DOHH2 (cell line): ENCODE results near the gene FNIP1.
"Not testable (repeated sequence)": the region's sequence is repeated elsewhere in the genome, so short reads cannot be mapped to it uniquely, and the experiment has no call there.

Experiments used
- H3F3A ChIP-seq: fragments of 200-600 bp; sonication (generic), shearing (Covaris generic); 2 replicates; pipeline ENCODE4 v1.6.0; 2016; ENCODE audit warnings: antibody characterized with exemption, mild to moderate bottlenecking; ENCODE audit not compliant: control insufficient read depth, insufficient read depth
- H3K27ac ChIP-seq: fragments of 200-600 bp; sonication (generic); 2 replicates; pipeline ENCODE4 v1.5.1; 2014; ENCODE audit warnings: low read depth, mild to moderate bottlenecking, low read length, moderate library complexity
- H3K27me3 ChIP-seq: fragments of 200-600 bp; sonication (generic); 2 replicates; pipeline ENCODE4 v1.6.1; 2014; ENCODE audit warnings: mild to moderate bottlenecking, low read length, mixed read lengths; ENCODE audit not compliant: control insufficient read depth
- H3K36me3 ChIP-seq: fragments of 200-600 bp; sonication (generic); 2 replicates; pipeline ENCODE4 v1.6.1; 2014; ENCODE audit warnings: mild to moderate bottlenecking, low read length, moderate library complexity, mixed read lengths; ENCODE audit not compliant: control insufficient read depth
- H3K4me1 ChIP-seq: fragments of 200-600 bp; sonication (generic); 2 replicates; pipeline ENCODE4 v1.6.1; 2014; ENCODE audit warnings: mild to moderate bottlenecking, low read length, mixed read lengths; ENCODE audit not compliant: control insufficient read depth
- H3K4me2 ChIP-seq: fragments of 200-600 bp; sonication (generic); 2 replicates; pipeline ENCODE4 v1.6.0; 2014; ENCODE audit warnings: mild to moderate bottlenecking, low read length, moderate library complexity
- H3K4me3 ChIP-seq: fragments of 200-600 bp; sonication (generic); 2 replicates; pipeline ENCODE4 v1.5.1; 2014; ENCODE audit warnings: mild to moderate bottlenecking, low read length, mixed read lengths
- H3K79me2 ChIP-seq: fragments of 200-600 bp; sonication (generic); 2 replicates; pipeline ENCODE4 v1.6.1; 2014; ENCODE audit warnings: mild to moderate bottlenecking, low read length, mixed read lengths; ENCODE audit not compliant: control insufficient read depth
- H3K9me2 ChIP-seq: fragments of 200-600 bp; sonication (generic); replicated peaks from 2 replicates; pipeline ENCODE4 v1.6.1; 2014; ENCODE audit warnings: mild to moderate bottlenecking, low read length, mixed read lengths; ENCODE audit not compliant: control insufficient read depth
- H3K9me3 ChIP-seq: fragments of 200-600 bp; sonication (generic); 2 replicates; pipeline ENCODE4 v1.6.1; 2014; ENCODE audit warnings: antibody characterized with exemption, low read length, mixed read lengths; ENCODE audit not compliant: control insufficient read depth, insufficient read depth
- H4K20me1 ChIP-seq: fragments of 200-600 bp; sonication (generic); 2 replicates; pipeline ENCODE4 v1.6.0; 2014; ENCODE audit warnings: low read depth, mild to moderate bottlenecking, antibody characterized with exemption, low read length, moderate library complexity; ENCODE audit not compliant: control insufficient read depth, insufficient read depth
- EZH2phosphoT487 ChIP-seq: fragments of 200-600 bp; sonication (generic); IDR thresholded peaks from 2 replicates; pipeline ENCODE4 v1.6.1; 2017; ENCODE audit warnings: borderline replicate concordance, mild to moderate bottlenecking, antibody characterized with exemption, low read length, moderate library complexity, mixed read lengths
- TF ChIP-seq, protein P1 (sequence below): fragments of 200-600 bp; sonication (generic); IDR thresholded peaks from one replicate; pipeline ENCODE4 v1.5.1; 2014; ENCODE audit warnings: antibody characterized with exemption, mild to moderate bottlenecking, low read depth, low read length; ENCODE audit not compliant: poor library complexity, severe bottlenecking

FNIP1 gene

DNA sequence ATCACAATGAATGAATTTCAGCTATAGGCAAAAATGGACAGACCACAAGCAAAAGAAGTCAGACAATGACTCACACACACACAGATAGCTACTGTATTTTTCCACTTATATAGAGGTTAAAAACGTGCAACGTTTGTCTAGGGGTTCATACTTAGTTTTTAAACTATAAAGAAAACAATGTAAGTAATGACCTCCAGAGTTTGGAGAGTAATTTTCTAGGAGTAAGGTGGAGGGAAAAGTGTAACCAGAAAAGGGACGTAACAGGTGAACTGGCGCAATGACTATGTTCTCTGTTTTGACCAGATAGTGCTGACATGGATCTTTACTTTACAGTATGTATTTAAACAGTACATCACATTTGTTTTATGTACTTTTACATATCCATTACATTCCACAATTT is 51.1 kb downstream of the FNIP1 start:
- Histone ChIP-seq H4K20me1 (peaks cover 3% of the 10 kb centered on the region; the same call in 1 of the 2 replicates), H3K4me2 (no peak overlapping the region), H3F3A (no peaks in the 10 kb centered on the region), H3K79me2 (peaks cover 38% of the 10 kb centered on the region), H3K27me3 (no peaks in the 10 kb centered on the region), H3K36me3 (peaks cover 24% of the 10 kb centered on the region), H3K4me3 (no peak overlapping the region), H3K9me3 (no peaks in the 10 kb centered on the region), H3K4me1 (peaks cover 4% of the 10 kb centered on the region; the same call in 1 of the 2 replicates), H3K27ac (no peak overlapping the region), H3K9me2 (no peaks in the 10 kb centered on the region)
- TF ChIP-seq, protein P1, sequence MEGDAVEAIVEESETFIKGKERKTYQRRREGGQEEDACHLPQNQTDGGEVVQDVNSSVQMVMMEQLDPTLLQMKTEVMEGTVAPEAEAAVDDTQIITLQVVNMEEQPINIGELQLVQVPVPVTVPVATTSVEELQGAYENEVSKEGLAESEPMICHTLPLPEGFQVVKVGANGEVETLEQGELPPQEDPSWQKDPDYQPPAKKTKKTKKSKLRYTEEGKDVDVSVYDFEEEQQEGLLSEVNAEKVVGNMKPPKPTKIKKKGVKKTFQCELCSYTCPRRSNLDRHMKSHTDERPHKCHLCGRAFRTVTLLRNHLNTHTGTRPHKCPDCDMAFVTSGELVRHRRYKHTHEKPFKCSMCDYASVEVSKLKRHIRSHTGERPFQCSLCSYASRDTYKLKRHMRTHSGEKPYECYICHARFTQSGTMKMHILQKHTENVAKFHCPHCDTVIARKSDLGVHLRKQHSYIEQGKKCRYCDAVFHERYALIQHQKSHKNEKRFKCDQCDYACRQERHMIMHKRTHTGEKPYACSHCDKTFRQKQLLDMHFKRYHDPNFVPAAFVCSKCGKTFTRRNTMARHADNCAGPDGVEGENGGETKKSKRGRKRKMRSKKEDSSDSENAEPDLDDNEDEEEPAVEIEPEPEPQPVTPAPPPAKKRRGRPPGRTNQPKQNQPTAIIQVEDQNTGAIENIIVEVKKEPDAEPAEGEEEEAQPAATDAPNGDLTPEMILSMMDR: no peak
- no peak for TF ChIP-seq EZH2phosphoT487

DNA sequence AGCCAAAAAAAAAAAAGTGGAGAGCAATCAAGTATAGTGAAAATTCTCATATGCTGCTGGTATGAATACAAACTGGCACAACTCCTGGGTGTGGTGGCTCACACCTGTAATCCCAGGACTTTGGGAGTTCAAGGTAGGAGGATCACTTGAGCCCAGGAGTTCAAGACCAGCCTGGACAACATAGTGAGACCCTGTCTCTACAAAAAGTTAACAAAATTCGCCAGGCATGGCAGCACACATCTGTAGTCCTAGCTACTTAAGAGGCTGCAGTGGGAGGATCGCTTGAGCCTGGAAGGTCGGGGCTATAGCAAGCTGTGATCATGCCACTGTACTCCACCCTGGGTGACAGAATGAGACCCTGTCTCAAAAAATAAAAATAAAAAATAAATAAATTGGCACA is 51.7 kb downstream of the FNIP1 start:
- H3K27ac ChIP-seq: no peak overlapping the region
- peaks cover 3% of the 10 kb centered on the region; the same call in 1 of the 2 replicates for H4K20me1 ChIP-seq
- H3K4me2 ChIP-seq: no peak overlapping the region
- peaks cover 28% of the 10 kb centered on the region for H3K36me3 ChIP-seq
- H3K9me3 ChIP-seq: no peaks in the 10 kb centered on the region
- no peaks in the 10 kb centered on the region for H3K27me3 ChIP-seq
- no peaks in the 10 kb centered on the region for H3F3A ChIP-seq
- no peak overlapping the region for H3K4me3 ChIP-seq
- peaks cover 4% of the 10 kb centered on the region; the same call in 1 of the 2 replicates for H3K4me1 ChIP-seq
- no peak for TF ChIP-seq EZH2phosphoT487
- TF ChIP-seq, protein P1: no peak
- no peaks in the 10 kb centered on the region for H3K9me2 ChIP-seq
- H3K79me2 ChIP-seq: peaks cover 33% of the 10 kb centered on the region

DNA sequence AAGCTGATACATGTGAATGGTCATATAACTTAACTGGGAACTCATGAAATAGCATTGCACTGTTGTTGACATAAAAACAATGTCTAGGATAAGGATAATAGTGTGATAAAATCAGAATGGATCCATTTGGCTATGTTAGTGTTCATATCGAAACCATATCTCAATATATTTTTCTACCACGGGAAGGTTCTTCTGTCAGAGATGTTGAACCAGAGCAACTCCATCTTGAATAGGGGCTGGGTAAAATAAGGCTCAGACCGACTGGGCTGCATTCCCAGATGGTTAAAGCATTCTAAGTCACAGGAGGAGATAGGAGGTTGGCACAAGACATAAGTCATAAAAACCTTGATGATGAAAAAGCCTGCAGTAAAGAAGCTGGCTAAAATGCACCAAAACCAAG is 56.3 kb downstream of the FNIP1 start:
- Histone ChIP-seq H3K27ac (no peak overlapping the region), H3K4me1 (no peaks in the 10 kb centered on the region), H3K9me2 (no peaks in the 10 kb centered on the region), H3K79me2 (no peaks in the 10 kb centered on the region), H3K27me3 (no peaks in the 10 kb centered on the region), H3F3A (no peaks in the 10 kb centered on the region), H3K4me3 (no peak overlapping the region), H3K36me3 (peaks cover 34% of the 10 kb centered on the region), H3K9me3 (no peaks in the 10 kb centered on the region), H4K20me1 (no peaks in the 10 kb centered on the region), H3K4me2 (no peak overlapping the region)
- TF ChIP-seq, protein P1: no peak
- no peak for TF ChIP-seq EZH2phosphoT487

DNA sequence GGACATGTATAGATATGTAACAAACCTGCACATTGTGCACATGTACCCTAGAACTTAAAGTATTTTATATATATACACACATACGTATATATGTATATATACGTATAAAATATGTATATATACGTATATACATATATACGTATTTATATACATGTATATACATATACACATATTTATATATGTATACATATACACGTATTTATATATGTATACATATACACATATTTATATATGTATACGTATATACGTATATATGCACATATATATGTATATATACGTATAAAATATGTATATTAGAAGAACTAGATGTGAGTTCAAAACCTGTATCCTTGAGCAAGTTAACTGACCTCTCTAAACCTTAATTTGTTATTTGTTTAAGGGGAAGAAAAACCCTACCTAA is 61.4 kb downstream of the FNIP1 start:
- H3K4me2 ChIP-seq: no peak overlapping the region
- TF ChIP-seq, protein P1: no peak
- TF ChIP-seq EZH2phosphoT487: no peak
- no peaks in the 10 kb centered on the region for H3K9me2 ChIP-seq
- H3K79me2 ChIP-seq: no peaks in the 10 kb centered on the region
- H3F3A ChIP-seq: no peaks in the 10 kb centered on the region
- no peaks in the 10 kb centered on the region for H3K4me1 ChIP-seq
- H3K36me3 ChIP-seq: peaks cover 7% of the 10 kb centered on the region
- H3K27me3 ChIP-seq: no peaks in the 10 kb centered on the region
- H4K20me1 ChIP-seq: no peaks in the 10 kb centered on the region
- no peaks in the 10 kb centered on the region for H3K9me3 ChIP-seq
- no peak overlapping the region for H3K4me3 ChIP-seq
- no peak overlapping the region for H3K27ac ChIP-seq

DNA sequence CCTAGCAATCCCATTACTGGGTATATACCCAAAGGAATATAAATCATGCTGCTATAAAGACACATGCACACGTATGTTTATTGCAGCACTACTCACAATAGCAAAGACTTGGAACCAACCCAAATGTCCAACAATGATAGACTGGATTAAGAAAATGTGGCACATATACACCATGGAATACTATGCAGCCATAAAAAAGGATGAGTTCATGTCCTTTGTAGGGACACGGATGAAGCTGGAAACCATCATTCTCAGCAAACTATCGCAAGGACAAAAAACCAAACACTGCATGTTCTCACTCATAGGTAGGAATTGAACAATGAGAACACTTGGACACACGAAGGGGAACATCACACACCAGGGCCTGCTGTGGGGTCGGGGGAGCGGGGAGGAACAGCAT is 61.9 kb downstream of the FNIP1 start:
- not testable (repeated sequence) for H3K4me1 ChIP-seq, H4K20me1 ChIP-seq, H3K9me2 ChIP-seq, H3K4me2 ChIP-seq, H3K27ac ChIP-seq, H3K27me3 ChIP-seq, H3K36me3 ChIP-seq, H3F3A ChIP-seq, H3K4me3 ChIP-seq, H3K9me3 ChIP-seq, H3K79me2 ChIP-seq
